Measurements from ENCODE around the gene PXMP4.

Gene PXMP4

DNA sequence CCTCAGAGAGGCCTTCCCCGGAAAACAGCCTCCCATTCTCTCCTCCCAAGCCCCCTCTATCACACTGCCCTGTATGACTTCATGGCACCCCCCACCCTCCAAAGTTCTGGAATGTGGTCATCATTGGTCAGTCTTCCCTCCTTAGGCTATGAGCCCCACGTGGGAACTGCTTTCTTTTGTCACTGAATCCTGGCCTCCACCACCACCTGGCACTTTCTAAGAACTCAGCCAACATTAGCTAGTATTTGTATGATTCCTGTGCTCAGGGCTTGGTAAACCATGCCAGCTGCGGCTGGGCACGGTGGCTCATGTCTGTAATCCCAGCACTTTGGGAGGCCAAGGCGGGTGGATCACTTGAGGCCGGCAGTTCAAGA is 25.5 kb downstream of the PXMP4 start:
- Histone ChIP-seq H3K9me3 (replicated peaks in 1 of 2; ENCODE audit: control insufficient read depth in 2 of 2, insufficient read depth in 1 of 2, low read depth in 1 of 2, low read length in 2 of 2) (peaks cover 0 to 6% of the 10 kb centered on the region in 2 donors), H2BK120ac (ENCODE audit: low read depth, low read length) (no peak overlapping the region), H3K9ac (ENCODE audit: low read depth, low read length, poor library complexity) (no peak overlapping the region), H3K79me1 (ENCODE audit: low read depth, low read length) (no peaks in the 10 kb centered on the region), H2BK5ac (ENCODE audit: low read length) (no peak overlapping the region), H3K4ac (ENCODE audit: low read length) (no peak overlapping the region), H3K23ac (ENCODE audit: low read depth, low read length, poor library complexity) (no peak overlapping the region), H2AK5ac (ENCODE audit: low read depth, low read length) (no peak overlapping the region), H2AFZ (ENCODE audit: low read length) (peak overlapping the region; percentile 83), H3K4me1 (ENCODE audit: control insufficient read depth in 2 of 2, insufficient read depth in 1 of 2, low read depth in 1 of 2, low read length in 2 of 2) (peaks cover 14 to 21% of the 10 kb centered on the region in 2 donors), H3K18ac (ENCODE audit: low read length) (no peak overlapping the region), H4K91ac (ENCODE audit: low read depth, low read length, poor library complexity) (no peak overlapping the region), H2BK15ac (ENCODE audit: low read length) (no peak overlapping the region), H3K4me2 (ENCODE audit: insufficient read depth, low read length, poor library complexity, severe bottlenecking) (no peak overlapping the region), H3K36me3 (replicated peaks in 1 of 2; ENCODE audit: control insufficient read depth in 2 of 2, insufficient read depth in 2 of 2, low read length in 2 of 2) (no peaks in the 10 kb centered on the region), H3K4me3 (ENCODE audit: low read length in 2 of 2) (no peak overlapping the region), H3K27ac (replicated peaks; ENCODE audit: low read length) (peak overlapping the region; percentile 80), H4K8ac (ENCODE audit: low read depth, low read length) (no peak overlapping the region), H3K14ac (ENCODE audit: low read length) (peak overlapping the region; percentile 17), H3K27me3 (ENCODE audit: control insufficient read depth in 3 of 3, insufficient read depth in 3 of 3, low read depth in 1 of 3, low read length in 3 of 3) (no peaks in the 10 kb centered on the region), H2BK12ac (ENCODE audit: low read length) (no peak overlapping the region)
- no CpG with 5 or more reads among the region's 6 CpGs for WGBS, 2 donors (ENCODE audit: extremely low coverage in 2 of 2, insufficient read length in 2 of 2, insufficient replicate concordance in 1 of 2)
- no peak for DNase-seq (ENCODE audit: low spot score)

DNA sequence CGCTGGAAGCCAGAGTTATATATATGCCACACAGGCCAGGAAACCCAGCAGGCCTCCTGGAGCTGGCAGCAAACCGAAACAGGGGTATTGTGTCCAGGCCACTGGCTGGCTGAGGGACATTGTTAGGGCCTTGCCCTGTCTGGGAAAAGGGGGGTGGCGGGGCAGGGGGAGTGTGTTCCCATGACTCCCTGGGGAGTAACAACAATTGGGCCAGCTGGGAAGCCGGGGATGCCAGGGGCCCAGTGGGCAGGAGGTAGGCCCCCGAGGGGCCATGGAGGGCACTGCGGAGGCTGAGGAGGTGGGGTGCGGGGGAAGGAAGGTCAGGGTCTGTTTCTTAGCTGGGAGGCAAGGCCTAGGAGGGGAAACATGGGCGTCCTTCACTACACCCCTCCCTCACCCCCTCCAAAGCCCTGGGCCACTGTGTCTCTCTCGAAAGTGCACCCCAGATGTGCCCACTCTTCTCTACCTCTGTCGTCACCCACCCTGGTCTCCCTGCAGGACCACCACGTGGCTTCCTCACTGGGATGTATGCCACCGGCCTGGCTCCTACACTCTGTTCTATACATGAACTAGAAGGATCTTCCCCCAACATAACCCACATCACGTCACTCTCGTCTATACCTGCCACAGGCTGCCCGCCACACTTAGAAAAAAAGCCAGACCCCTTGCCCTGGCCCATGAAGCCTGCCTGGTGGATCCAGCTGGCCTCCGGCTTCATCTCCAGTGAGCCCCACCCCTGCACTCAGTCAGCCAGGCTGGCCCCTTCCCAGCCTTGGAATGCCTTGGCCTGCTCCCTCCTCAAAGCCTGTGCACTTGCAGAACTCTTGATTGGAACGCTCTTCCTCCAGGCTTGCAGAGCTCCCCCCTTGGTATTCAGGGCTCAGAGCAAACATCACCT is 26.1 kb downstream of the PXMP4 start:
- Histone ChIP-seq H3K4me2 (ENCODE audit: insufficient read depth, low read length, poor library complexity, severe bottlenecking) (no peak overlapping the region), H2AK5ac (ENCODE audit: low read depth, low read length) (peak overlapping the region; percentile 1), H3K4me1 (ENCODE audit: control insufficient read depth in 2 of 2, insufficient read depth in 1 of 2, low read depth in 1 of 2, low read length in 2 of 2) (peaks cover 14 to 21% of the 10 kb centered on the region in 2 donors), H2BK12ac (ENCODE audit: low read length) (peak overlapping the region; percentile 8), H3K4ac (ENCODE audit: low read length) (no peak overlapping the region), H2BK120ac (ENCODE audit: low read depth, low read length) (no peak overlapping the region), H3K4me3 (ENCODE audit: low read length in 2 of 2) (no peak overlapping the region), H2BK5ac (ENCODE audit: low read length) (peak overlapping the region; percentile 1), H3K18ac (ENCODE audit: low read length) (peak overlapping the region; percentile 32), H3K14ac (ENCODE audit: low read length) (peak overlapping the region; percentile 17), H3K27me3 (ENCODE audit: control insufficient read depth in 3 of 3, insufficient read depth in 3 of 3, low read depth in 1 of 3, low read length in 3 of 3) (peaks cover 0 to 4% (median 0%) of the 10 kb centered on the region in 3 experiments), H3K36me3 (replicated peaks in 1 of 2; ENCODE audit: control insufficient read depth in 2 of 2, insufficient read depth in 2 of 2, low read length in 2 of 2) (no peaks in the 10 kb centered on the region), H3K23ac (ENCODE audit: low read depth, low read length, poor library complexity) (no peak overlapping the region), H3K79me1 (ENCODE audit: low read depth, low read length) (no peaks in the 10 kb centered on the region), H3K9me3 (replicated peaks in 1 of 2; ENCODE audit: control insufficient read depth in 2 of 2, insufficient read depth in 1 of 2, low read depth in 1 of 2, low read length in 2 of 2) (peaks cover 0 to 6% of the 10 kb centered on the region in 2 donors), H3K27ac (replicated peaks; ENCODE audit: low read length) (peak overlapping the region; percentile 80), H2BK15ac (ENCODE audit: low read length) (peak overlapping the region; percentile 5), H4K8ac (ENCODE audit: low read depth, low read length) (no peak overlapping the region), H3K9ac (ENCODE audit: low read depth, low read length, poor library complexity) (no peak overlapping the region), H4K91ac (ENCODE audit: low read depth, low read length, poor library complexity) (no peak overlapping the region), H2AFZ (ENCODE audit: low read length) (peak overlapping the region; percentile 83)
- WGBS, 2 donors (ENCODE audit: extremely low coverage in 2 of 2, insufficient read length in 2 of 2, insufficient replicate concordance in 1 of 2) = no CpG with 5 or more reads among the region's 17 CpGs
- no peak for DNase-seq (ENCODE audit: low spot score)

DNA sequence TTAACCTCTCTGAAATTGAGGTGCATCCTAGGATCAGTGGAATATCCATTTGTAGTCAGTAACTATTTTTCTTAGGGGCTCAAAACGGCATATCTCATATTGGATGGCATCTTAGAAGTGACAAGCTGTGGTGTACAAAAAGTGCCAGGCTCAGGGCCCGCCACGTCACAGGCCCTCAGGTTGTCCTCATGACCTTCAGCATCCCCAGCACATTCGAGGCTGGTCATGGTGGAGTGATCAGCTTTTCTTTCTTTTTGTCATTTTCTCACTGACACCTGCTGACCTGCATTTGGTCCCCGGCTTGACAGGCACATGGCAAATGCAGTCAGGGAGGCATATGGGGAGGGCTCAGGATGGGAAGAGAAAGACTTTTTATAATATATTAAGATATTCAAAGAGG is 26.8 kb downstream of the PXMP4 start:
- Histone ChIP-seq H3K9me3 (replicated peaks in 1 of 2; ENCODE audit: control insufficient read depth in 2 of 2, insufficient read depth in 1 of 2, low read depth in 1 of 2, low read length in 2 of 2) (peaks cover 0 to 4% of the 10 kb centered on the region in 2 donors), H2BK120ac (ENCODE audit: low read depth, low read length) (no peak overlapping the region), H4K8ac (ENCODE audit: low read depth, low read length) (no peak overlapping the region), H3K4me1 (ENCODE audit: control insufficient read depth in 2 of 2, insufficient read depth in 1 of 2, low read depth in 1 of 2, low read length in 2 of 2) (peaks cover 14 to 21% of the 10 kb centered on the region in 2 donors), H3K4ac (ENCODE audit: low read length) (no peak overlapping the region), H3K9ac (ENCODE audit: low read depth, low read length, poor library complexity) (no peak overlapping the region), H3K36me3 (replicated peaks in 1 of 2; ENCODE audit: control insufficient read depth in 2 of 2, insufficient read depth in 2 of 2, low read length in 2 of 2) (no peaks in the 10 kb centered on the region), H3K23ac (ENCODE audit: low read depth, low read length, poor library complexity) (no peak overlapping the region), H3K27me3 (ENCODE audit: control insufficient read depth in 3 of 3, insufficient read depth in 3 of 3, low read depth in 1 of 3, low read length in 3 of 3) (peaks cover 0 to 7% (median 0%) of the 10 kb centered on the region in 3 experiments), H2BK12ac (ENCODE audit: low read length) (no peak overlapping the region), H2AFZ (ENCODE audit: low read length) (no peak overlapping the region), H3K4me3 (ENCODE audit: low read length in 2 of 2) (no peak overlapping the region), H2AK5ac (ENCODE audit: low read depth, low read length) (no peak overlapping the region), H3K79me1 (ENCODE audit: low read depth, low read length) (no peaks in the 10 kb centered on the region), H3K14ac (ENCODE audit: low read length) (no peak overlapping the region), H2BK15ac (ENCODE audit: low read length) (no peak overlapping the region), H3K18ac (ENCODE audit: low read length) (peak overlapping the region; percentile 1), H3K4me2 (ENCODE audit: insufficient read depth, low read length, poor library complexity, severe bottlenecking) (no peak overlapping the region), H4K91ac (ENCODE audit: low read depth, low read length, poor library complexity) (no peak overlapping the region), H3K27ac (replicated peaks; ENCODE audit: low read length) (peak overlapping the region; percentile 80), H2BK5ac (ENCODE audit: low read length) (peak overlapping the region; percentile 1)
- WGBS, 2 donors (ENCODE audit: extremely low coverage in 2 of 2, insufficient read length in 2 of 2, insufficient replicate concordance in 1 of 2) = no CpG with 5 or more reads among the region's 5 CpGs
- DNase-seq (ENCODE audit: low spot score) = no peak

DNA sequence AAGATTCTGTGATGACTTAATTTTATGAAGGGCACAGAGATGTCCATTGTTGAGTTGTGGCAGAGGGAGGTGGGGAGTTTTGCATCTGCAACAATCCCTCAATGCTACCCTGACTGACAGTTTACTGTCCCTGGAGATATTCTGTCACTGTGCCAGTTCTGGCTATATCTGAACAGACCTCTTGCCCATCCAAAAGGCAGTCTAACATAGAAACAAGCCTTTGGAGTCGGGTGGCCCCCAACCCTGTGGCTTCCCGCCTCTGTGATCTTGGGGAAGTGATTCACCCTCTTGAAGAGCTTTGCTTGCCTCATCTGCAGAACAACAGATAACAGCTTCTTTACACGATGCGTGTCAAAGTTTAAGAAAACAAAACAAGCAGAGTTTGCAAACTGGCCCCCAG is 30.1 kb downstream of the PXMP4 start:
- no peak overlapping the region for H2BK5ac ChIP-seq (ENCODE audit: low read length)
- no peak overlapping the region for H4K91ac ChIP-seq (ENCODE audit: low read depth, low read length, poor library complexity)
- H3K27me3 ChIP-seq (ENCODE audit: control insufficient read depth in 3 of 3, insufficient read depth in 3 of 3, low read depth in 1 of 3, low read length in 3 of 3) = peaks cover 0 to 12% (median 0%) of the 10 kb centered on the region in 3 experiments
- H2BK12ac ChIP-seq (ENCODE audit: low read length) = no peak overlapping the region
- no peak overlapping the region for H3K4me2 ChIP-seq (ENCODE audit: insufficient read depth, low read length, poor library complexity, severe bottlenecking)
- H3K4me3 ChIP-seq (ENCODE audit: low read length in 2 of 2) = no peak overlapping the region
- no peak overlapping the region for H3K23ac ChIP-seq (ENCODE audit: low read depth, low read length, poor library complexity)
- H3K14ac ChIP-seq (ENCODE audit: low read length) = no peak overlapping the region
- no peak overlapping the region for H2AK5ac ChIP-seq (ENCODE audit: low read depth, low read length)
- H3K9me3 ChIP-seq (replicated peaks in 1 of 2; ENCODE audit: control insufficient read depth in 2 of 2, insufficient read depth in 1 of 2, low read depth in 1 of 2, low read length in 2 of 2) = no peaks in the 10 kb centered on the region
- H2BK120ac ChIP-seq (ENCODE audit: low read depth, low read length) = no peak overlapping the region
- H3K18ac ChIP-seq (ENCODE audit: low read length) = no peak overlapping the region
- no peak overlapping the region for H4K8ac ChIP-seq (ENCODE audit: low read depth, low read length)
- no peak for DNase-seq (ENCODE audit: low spot score)
- no peaks in the 10 kb centered on the region for H3K79me1 ChIP-seq (ENCODE audit: low read depth, low read length)
- H2BK15ac ChIP-seq (ENCODE audit: low read length) = no peak overlapping the region
- peaks cover 21 to 26% of the 10 kb centered on the region in 2 donors for H3K4me1 ChIP-seq (ENCODE audit: control insufficient read depth in 2 of 2, insufficient read depth in 1 of 2, low read depth in 1 of 2, low read length in 2 of 2)
- H3K9ac ChIP-seq (ENCODE audit: low read depth, low read length, poor library complexity) = no peak overlapping the region
- H2AFZ ChIP-seq (ENCODE audit: low read length) = peak overlapping the region; percentile 27
- no peaks in the 10 kb centered on the region for H3K36me3 ChIP-seq (replicated peaks in 1 of 2; ENCODE audit: control insufficient read depth in 2 of 2, insufficient read depth in 2 of 2, low read length in 2 of 2)
- H3K4ac ChIP-seq (ENCODE audit: low read length) = no peak overlapping the region
- no CpG with 5 or more reads among the region's 4 CpGs for WGBS, 2 donors (ENCODE audit: extremely low coverage in 2 of 2, insufficient read length in 2 of 2, insufficient replicate concordance in 1 of 2)
- H3K27ac ChIP-seq (replicated peaks; ENCODE audit: low read length) = no peak overlapping the region
